Measurements from ENCODE around the gene TBC1D9.

Gene TBC1D9

GRCh38 chr4:140739971-140740370 is 16.2 kb downstream of the TBC1D9 start:
- no peak overlapping the region for H2AFZ ChIP-seq (ENCODE audit: low read length)
- peaks cover 19% of the 10 kb centered on the region for H3K4me1 ChIP-seq (ENCODE audit: insufficient read depth, low read length, poor library complexity, severe bottlenecking)
- no peaks in the 10 kb centered on the region for H4K20me1 ChIP-seq (ENCODE audit: insufficient read depth, low read length, poor library complexity, severe bottlenecking)
- H3K9me2 ChIP-seq (replicated peaks; ENCODE audit: low read depth, low read length): no peaks in the 10 kb centered on the region
- H3K36me3 ChIP-seq (ENCODE audit: insufficient read depth, low read length): no peaks in the 10 kb centered on the region
- no peak overlapping the region for H3K9ac ChIP-seq (ENCODE audit: low read depth, low read length, poor library complexity, severe bottlenecking)
- H3K27me3 ChIP-seq (ENCODE audit: insufficient read depth, low read length, poor library complexity, severe bottlenecking): no peaks in the 10 kb centered on the region
- no peaks in the 10 kb centered on the region for H3F3A ChIP-seq (ENCODE audit: low read depth)
- H3K4me3 ChIP-seq (ENCODE audit: low read length, poor library complexity, severe bottlenecking): no peak overlapping the region
- H3K4me2 ChIP-seq (ENCODE audit: low read depth, low read length, poor library complexity, severe bottlenecking): no peak overlapping the region
- no peaks in the 10 kb centered on the region for H3K79me2 ChIP-seq (ENCODE audit: insufficient read depth, low read length)
- TF ChIP-seq CTCF (conservative IDR thresholded peaks at IDR 0.05; ENCODE audit: low read length): no peak
- no peak for TF ChIP-seq EZH2phosphoT487 (IDR thresholded peaks at IDR 0.05; ENCODE audit: borderline replicate concordance)
- no peaks in the 10 kb centered on the region for H3K9me3 ChIP-seq (ENCODE audit: insufficient read depth, low read depth, low read length)

GRCh38 chr4:140738139-140738538 is 18.0 kb downstream of the TBC1D9 start:
- no peaks in the 10 kb centered on the region for H3K36me3 ChIP-seq (ENCODE audit: insufficient read depth, low read length)
- H3K79me2 ChIP-seq (ENCODE audit: insufficient read depth, low read length): no peaks in the 10 kb centered on the region
- no peaks in the 10 kb centered on the region for H4K20me1 ChIP-seq (ENCODE audit: insufficient read depth, low read length, poor library complexity, severe bottlenecking)
- H2AFZ ChIP-seq (ENCODE audit: low read length): no peak overlapping the region
- H3K27me3 ChIP-seq (ENCODE audit: insufficient read depth, low read length, poor library complexity, severe bottlenecking): no peaks in the 10 kb centered on the region
- no peaks in the 10 kb centered on the region for H3K9me3 ChIP-seq (ENCODE audit: insufficient read depth, low read depth, low read length)
- H3K4me3 ChIP-seq (ENCODE audit: low read length, poor library complexity, severe bottlenecking): no peak overlapping the region
- no peak overlapping the region for H3K4me2 ChIP-seq (ENCODE audit: low read depth, low read length, poor library complexity, severe bottlenecking)
- no peak for TF ChIP-seq EZH2phosphoT487 (IDR thresholded peaks at IDR 0.05; ENCODE audit: borderline replicate concordance)
- no peak for TF ChIP-seq CTCF (conservative IDR thresholded peaks at IDR 0.05; ENCODE audit: low read length)
- H3K9ac ChIP-seq (ENCODE audit: low read depth, low read length, poor library complexity, severe bottlenecking): no peak overlapping the region
- peaks cover 10% of the 10 kb centered on the region for H3K4me1 ChIP-seq (ENCODE audit: insufficient read depth, low read length, poor library complexity, severe bottlenecking)
- no peaks in the 10 kb centered on the region for H3F3A ChIP-seq (ENCODE audit: low read depth)
- no peaks in the 10 kb centered on the region for H3K9me2 ChIP-seq (replicated peaks; ENCODE audit: low read depth, low read length)

- H3K4me2 ChIP-seq (ENCODE audit: low read depth, low read length, poor library complexity, severe bottlenecking): no peak overlapping the region
- H3K27me3 ChIP-seq (ENCODE audit: insufficient read depth, low read length, poor library complexity, severe bottlenecking): no peaks in the 10 kb centered on the region
- H3F3A ChIP-seq (ENCODE audit: low read depth): no peaks in the 10 kb centered on the region
- no peak for TF ChIP-seq EZH2phosphoT487 (IDR thresholded peaks at IDR 0.05; ENCODE audit: borderline replicate concordance)
- TF ChIP-seq CTCF (conservative IDR thresholded peaks at IDR 0.05; ENCODE audit: low read length): no peak
- no peaks in the 10 kb centered on the region for H3K9me3 ChIP-seq (ENCODE audit: insufficient read depth, low read depth, low read length)
- H3K4me1 ChIP-seq (ENCODE audit: insufficient read depth, low read length, poor library complexity, severe bottlenecking): peaks cover 3% of the 10 kb centered on the region
- H2AFZ ChIP-seq (ENCODE audit: low read length): no peak overlapping the region
- no peaks in the 10 kb centered on the region for H3K79me2 ChIP-seq (ENCODE audit: insufficient read depth, low read length)
- no peaks in the 10 kb centered on the region for H4K20me1 ChIP-seq (ENCODE audit: insufficient read depth, low read length, poor library complexity, severe bottlenecking)
- no peak overlapping the region for H3K4me3 ChIP-seq (ENCODE audit: low read length, poor library complexity, severe bottlenecking)
- H3K9me2 ChIP-seq (replicated peaks; ENCODE audit: low read depth, low read length): no peaks in the 10 kb centered on the region
- no peak overlapping the region for H3K9ac ChIP-seq (ENCODE audit: low read depth, low read length, poor library complexity, severe bottlenecking)
- H3K36me3 ChIP-seq (ENCODE audit: insufficient read depth, low read length): no peaks in the 10 kb centered on the region
Observed at GRCh38 chr4:140736669-140737343, 19.4 kb downstream of the TBC1D9 start.

All from Loucy (cell line).